Mucosa of stomach (tissue), 1 donor: ENCODE measurements around the gene INTS13.
"Not testable (repeated sequence)": the region's sequence is repeated elsewhere in the genome, so short reads cannot be mapped to it uniquely, and the experiment has no call there.

Experiments used
- H3K27me3 ChIP-seq: one replicate; pipeline ENCODE4 v1.7.0; 2013; ENCODE audit warnings: mild to moderate bottlenecking, low read length; ENCODE audit not compliant: control insufficient read depth, insufficient read depth
- H3K36me3 ChIP-seq: one replicate; pipeline ENCODE4 v1.7.0; 2013; ENCODE audit warnings: low read length; ENCODE audit not compliant: control insufficient read depth, insufficient read depth
- H3K4me1 ChIP-seq: one replicate; pipeline ENCODE4 v1.7.0; 2013; ENCODE audit warnings: mild to moderate bottlenecking, low read length; ENCODE audit not compliant: control insufficient read depth, insufficient read depth
- H3K4me3 ChIP-seq: one replicate; pipeline ENCODE4 v1.7.0; 2013; ENCODE audit warnings: low read length
- H3K9ac ChIP-seq: one replicate; pipeline ENCODE4 v1.7.0; 2013; ENCODE audit warnings: mild to moderate bottlenecking, low read length, moderate library complexity
- H3K9me3 ChIP-seq: one replicate; pipeline ENCODE4 v1.7.0; 2013; ENCODE audit warnings: mild to moderate bottlenecking, low read length, moderate library complexity; ENCODE audit not compliant: control insufficient read depth
- donor health status: Pancreatic carcinoma.

Gene INTS13

DNA sequence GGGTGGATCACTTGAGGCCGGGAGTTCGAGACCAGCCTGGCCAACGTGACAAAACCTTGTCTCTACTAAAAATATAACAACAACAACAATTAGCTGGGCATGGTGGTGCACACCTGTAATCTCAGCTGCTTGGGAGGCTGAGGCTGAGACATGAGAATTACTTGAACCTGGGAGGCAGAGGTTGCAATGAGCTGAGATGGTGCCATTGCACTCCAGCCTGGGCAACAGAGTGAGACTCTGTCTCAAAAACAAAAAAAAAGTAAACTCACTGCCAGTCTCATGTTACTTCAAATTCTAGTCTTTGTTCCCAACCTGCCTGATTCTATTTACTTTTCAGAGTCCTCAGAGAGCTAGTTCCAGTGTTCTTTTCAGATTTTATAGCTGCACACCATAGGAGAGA lies 75.0 kb downstream of the INTS13 start:
- not testable (repeated sequence) for H3K4me1 ChIP-seq, H3K4me3 ChIP-seq, H3K27me3 ChIP-seq, H3K36me3 ChIP-seq, H3K9me3 ChIP-seq, H3K9ac ChIP-seq

- Histone ChIP-seq H3K36me3 (no peaks in the 10 kb centered on the region), H3K4me3 (no peak overlapping the region), H3K27me3 (no peaks in the 10 kb centered on the region), H3K4me1 (peaks cover 8% of the 10 kb centered on the region), H3K9ac (no peak overlapping the region), H3K9me3 (no peaks in the 10 kb centered on the region)
Measured at GRCh38 chr12:26861690-26862089, 76.1 kb downstream of the INTS13 start.

DNA sequence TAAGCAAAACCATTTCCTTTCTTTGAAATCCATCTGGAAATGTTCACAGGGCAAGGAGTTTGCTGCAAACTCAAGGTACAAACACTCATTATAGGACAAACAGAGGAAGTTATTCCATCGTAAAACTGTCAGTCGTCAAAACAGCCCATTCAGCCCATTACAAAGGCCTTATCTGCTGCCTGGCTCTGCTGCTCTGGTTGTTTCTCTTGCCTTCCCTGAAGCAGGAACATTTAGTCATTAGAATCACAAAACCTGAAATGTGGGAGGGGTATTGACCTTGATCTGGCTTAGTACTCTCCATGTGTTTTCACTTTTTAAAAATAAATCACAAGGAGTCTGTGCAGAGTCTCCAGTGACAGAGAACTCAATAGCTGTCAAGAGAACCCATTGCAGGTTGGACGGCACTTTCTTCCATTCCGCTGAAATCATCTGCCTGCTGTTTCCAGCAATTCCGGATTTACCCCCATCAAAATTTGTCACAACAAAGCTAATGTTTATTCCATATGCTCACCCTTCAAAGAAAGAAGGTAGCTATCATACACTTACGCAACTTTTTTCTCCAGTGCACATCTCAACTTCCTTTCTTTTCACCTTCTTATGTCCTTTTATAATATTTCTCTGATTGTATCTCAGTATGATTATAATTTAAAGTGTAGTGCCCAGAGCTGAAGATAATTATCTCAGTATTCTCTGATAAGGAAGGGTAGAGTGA lies 80.2 kb downstream of the INTS13 start:
- Histone ChIP-seq H3K27me3 (no peaks in the 10 kb centered on the region), H3K9me3 (no peaks in the 10 kb centered on the region), H3K4me3 (no peak overlapping the region), H3K4me1 (peaks cover 8% of the 10 kb centered on the region), H3K36me3 (no peaks in the 10 kb centered on the region), H3K9ac (no peak overlapping the region)

- Histone ChIP-seq H3K9ac (no peak overlapping the region), H3K36me3 (no peaks in the 10 kb centered on the region), H3K4me1 (peaks cover 8% of the 10 kb centered on the region), H3K4me3 (no peak overlapping the region), H3K27me3 (no peaks in the 10 kb centered on the region), H3K9me3 (no peaks in the 10 kb centered on the region)
Measured at GRCh38 chr12:26855337-26855736, 82.4 kb downstream of the INTS13 start.
